Progenitor cell of endocrine pancreas (in vitro differentiated cells): ENCODE results near the gene SLC18A2. TPM values are rescaled to one million over a fixed set of nuclear protein-coding genes. Genes with fewer than 3 reads are reported as not detected.

Experiments used
- DNase-seq: peaks from one replicate; pipeline ENCODE4 v3.0.0; 2021; ENCODE audit warnings: low spot score; ENCODE audit not compliant: unreplicated experiment
- H3K27ac Mint-ChIP-seq: 2 replicates; pipeline ENCODE4 v1.8.0; 2021; ENCODE audit warnings: mild to moderate bottlenecking, moderate library complexity, mixed read lengths
- H3K27me3 Mint-ChIP-seq: 2 replicates; pipeline ENCODE4 v1.8.0; 2021; ENCODE audit warnings: mixed read lengths
- H3K36me3 Mint-ChIP-seq: 2 replicates; pipeline ENCODE4 v1.8.0; 2022; ENCODE audit warnings: mixed read lengths; ENCODE audit not compliant: insufficient read depth
- H3K4me1 Mint-ChIP-seq: 2 replicates; pipeline ENCODE4 v1.8.0; 2021; ENCODE audit warnings: low read depth, mixed read lengths
- H3K4me3 Mint-ChIP-seq: 2 replicates; pipeline ENCODE4 v1.8.0; 2021; ENCODE audit warnings: low read depth, mild to moderate bottlenecking, moderate library complexity, mixed read lengths
- H3K9me3 Mint-ChIP-seq: 2 replicates; pipeline ENCODE4 v1.8.0; 2021; ENCODE audit warnings: low read depth, mixed read lengths
- CTCF ChIP-seq: fragments of 200-600 bp; sonication (generic); IDR thresholded peaks from one replicate; pipeline ENCODE4 v1.5.0; 2021; ENCODE audit warnings: antibody characterized with exemption, mild to moderate bottlenecking; ENCODE audit not compliant: unreplicated experiment
- total RNA-seq: library from RNA; stranded (reverse); gene quantifications from 2 replicates; pipeline ENCODE4 v1.2.1, GENCODE V29; 2021

The SLC18A2 gene
- total RNA-seq, 1 donor from 2014 or later, result 0.17 TPM

DNA sequence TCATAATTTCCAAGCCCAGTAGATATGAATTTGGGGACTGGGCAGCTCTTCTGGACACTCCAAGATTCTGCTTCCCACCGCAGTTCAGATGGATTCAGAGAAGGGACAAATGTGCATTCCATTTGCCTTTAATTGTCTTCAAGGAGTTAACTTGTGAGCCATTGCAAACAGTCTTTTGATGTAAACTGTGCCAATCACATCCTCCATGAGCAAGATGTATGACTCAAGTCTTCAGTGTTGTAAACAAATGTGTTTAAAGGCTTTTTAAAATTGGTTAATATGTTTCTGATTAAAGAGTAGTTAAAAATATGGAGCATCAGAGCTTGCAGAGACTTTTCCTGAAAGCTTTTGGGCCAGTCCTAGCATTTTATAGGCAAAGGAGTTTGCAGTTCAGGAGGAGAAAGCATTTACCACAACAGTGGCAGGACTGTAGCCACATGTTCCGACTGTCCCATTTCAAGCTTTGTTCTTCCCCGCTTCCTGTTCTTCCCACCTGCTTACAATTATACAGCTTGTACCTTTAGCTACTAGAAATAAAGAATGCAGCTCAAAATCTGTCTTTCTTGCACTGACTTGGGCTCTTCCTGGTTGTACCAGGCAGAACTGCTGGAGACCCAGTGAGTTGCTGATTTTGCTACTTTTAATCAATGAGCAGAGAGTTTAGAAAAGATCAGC, 6.2 kb downstream of the SLC18A2 start:
- peaks cover 3% of the 10 kb centered on the region for H3K4me1 Mint-ChIP-seq
- H3K4me3 Mint-ChIP-seq, result no peak overlapping the region
- no peaks in the 10 kb centered on the region for H3K9me3 Mint-ChIP-seq
- no peak for DNase-seq
- H3K36me3 Mint-ChIP-seq, result no peaks in the 10 kb centered on the region
- TF ChIP-seq CTCF, result no peak
- no peak overlapping the region for H3K27ac Mint-ChIP-seq
- H3K27me3 Mint-ChIP-seq, result peaks cover 60% of the 10 kb centered on the region

- no peak for TF ChIP-seq CTCF
- Mint-ChIP-seq H3K27me3 (peaks cover 42% of the 10 kb centered on the region), H3K36me3 (no peaks in the 10 kb centered on the region), H3K4me3 (no peak overlapping the region), H3K4me1 (peaks cover 3% of the 10 kb centered on the region), H3K9me3 (no peaks in the 10 kb centered on the region), H3K27ac (no peak overlapping the region)
- no peak for DNase-seq
Measured at GRCh38 chr10:117248750-117249465, 8.0 kb downstream of the SLC18A2 start.

GRCh38 chr10:117249493-117250093, 8.7 kb downstream of the SLC18A2 start:
- DNase-seq, result no peak
- Mint-ChIP-seq H3K27ac (no peak overlapping the region), H3K4me1 (peaks cover 3% of the 10 kb centered on the region), H3K27me3 (peaks cover 38% of the 10 kb centered on the region), H3K4me3 (no peak overlapping the region), H3K9me3 (no peaks in the 10 kb centered on the region), H3K36me3 (no peaks in the 10 kb centered on the region)
- TF ChIP-seq CTCF, result no peak

DNA sequence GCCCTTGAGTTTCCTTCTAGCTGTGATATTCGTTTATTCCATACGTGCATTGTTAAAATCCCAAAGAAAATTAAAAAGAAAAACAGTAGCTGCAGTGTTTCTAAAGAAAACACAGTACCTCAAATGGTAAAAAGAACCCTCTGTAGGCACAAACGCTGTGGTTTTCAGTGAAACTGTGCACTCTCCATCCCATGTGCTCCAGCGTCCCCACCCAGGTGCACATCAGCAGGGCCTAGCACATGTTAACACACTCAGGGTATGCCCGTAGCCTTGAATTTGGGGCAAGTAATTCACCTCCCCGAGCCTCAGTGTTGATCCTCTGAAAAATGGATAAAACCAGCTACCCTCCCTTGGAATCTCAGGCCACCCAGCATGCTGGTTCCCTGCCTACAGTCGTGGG, 9.5 kb downstream of the SLC18A2 start:
- no peak overlapping the region for H3K4me3 Mint-ChIP-seq
- no peak overlapping the region for H3K27ac Mint-ChIP-seq
- H3K27me3 Mint-ChIP-seq, result peaks cover 30% of the 10 kb centered on the region
- no peaks in the 10 kb centered on the region for H3K9me3 Mint-ChIP-seq
- DNase-seq, result no peak
- no peaks in the 10 kb centered on the region for H3K36me3 Mint-ChIP-seq
- peaks cover 3% of the 10 kb centered on the region for H3K4me1 Mint-ChIP-seq
- no peak for TF ChIP-seq CTCF

DNA sequence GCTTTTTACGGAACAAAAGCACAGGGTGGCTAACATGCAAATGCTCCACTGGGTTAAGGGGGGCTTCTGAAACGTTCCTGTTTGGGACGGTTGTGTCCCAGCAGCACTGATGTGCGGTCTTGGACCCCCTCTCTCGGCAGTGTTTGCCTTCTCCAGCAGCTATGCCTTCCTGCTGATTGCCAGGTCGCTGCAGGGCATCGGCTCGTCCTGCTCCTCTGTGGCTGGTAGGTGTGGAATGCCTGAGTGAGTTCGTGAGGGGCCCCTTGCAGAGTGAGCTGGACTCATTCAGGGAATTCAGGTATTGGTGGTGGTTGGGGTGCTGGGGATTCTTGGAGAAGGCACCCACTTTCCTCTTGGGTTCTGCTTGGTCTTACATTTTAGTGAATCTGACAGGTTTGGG, 13.0 kb downstream of the SLC18A2 start:
- H3K4me3 Mint-ChIP-seq, result no peak overlapping the region
- no peaks in the 10 kb centered on the region for H3K9me3 Mint-ChIP-seq
- no peak for DNase-seq
- peaks cover 13% of the 10 kb centered on the region for H3K27me3 Mint-ChIP-seq
- TF ChIP-seq CTCF, result no peak
- H3K27ac Mint-ChIP-seq, result no peak overlapping the region
- no peaks in the 10 kb centered on the region for H3K36me3 Mint-ChIP-seq
- peaks cover 6% of the 10 kb centered on the region for H3K4me1 Mint-ChIP-seq
